ENCODE measurements around the gene FAM200B.

- TF ChIP-seq CTCF (conservative IDR thresholded peaks at IDR 0.05) = no peak; the same call in 1 of the 2 replicates
- TF ChIP-seq ZFX (IDR thresholded peaks at IDR 0.05) = no peak
Observed at GRCh38 chr4:15725608-15726007, 44.0 kb downstream of the FAM200B start.
